Measurements from ENCODE around the gene SOX4. TPM values are rescaled to one million over a fixed set of nuclear protein-coding genes. Genes with fewer than 3 reads are reported as not detected.
A peak's percentile ranks its signal among the peaks of the same experiment; 100 is the strongest.

SOX4 gene
- total and polyA plus RNA-seq, 4 donors = 8.2 to 61.4 (median 19.9) TPM

DNA sequence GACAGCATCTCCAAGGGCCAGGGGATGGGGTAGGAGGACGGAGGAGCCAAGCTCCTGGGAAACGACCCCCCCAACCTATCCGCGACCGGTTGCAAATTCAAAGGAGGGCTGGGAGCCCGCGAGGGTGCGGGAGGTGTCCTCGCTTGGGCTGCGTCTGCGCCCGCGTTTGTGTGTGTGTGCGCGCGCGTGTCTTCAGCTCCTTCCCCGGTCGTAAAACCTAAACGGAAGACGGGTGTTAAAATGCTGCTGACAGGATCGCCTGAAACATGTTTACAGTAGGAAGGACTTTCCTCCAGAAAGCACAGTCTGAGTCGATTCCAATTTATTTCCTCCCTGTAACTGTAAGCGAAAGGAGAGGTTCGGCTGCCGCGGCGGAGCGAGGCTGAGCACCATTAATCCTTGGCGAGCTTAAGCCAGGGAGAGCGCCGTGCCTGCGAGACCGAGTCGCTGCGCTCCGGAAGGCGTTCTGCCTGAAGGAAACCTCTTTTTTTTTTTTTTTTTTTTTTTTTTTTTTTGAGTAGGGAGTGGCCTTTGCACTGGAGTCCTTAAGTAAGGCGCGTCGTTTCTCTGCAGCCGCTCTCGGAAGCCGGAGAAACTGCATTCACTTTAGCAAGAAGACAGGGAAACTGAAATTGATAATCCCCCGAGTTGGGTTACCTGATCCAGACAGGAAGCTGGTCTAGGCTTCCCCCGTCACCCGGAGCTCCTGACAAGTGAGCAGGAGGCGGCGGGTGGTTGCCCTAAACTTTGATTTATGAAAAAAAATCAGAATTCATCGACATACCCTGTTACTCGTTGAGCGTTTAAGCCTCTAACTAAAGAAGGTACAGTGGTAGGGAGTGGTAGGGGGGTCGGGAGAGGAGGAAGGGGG, 4.8 kb upstream of the SOX4 start:
- 0% methylated on average over 53 of the region's 53 CpGs for WGBS, 2 donors

DNA sequence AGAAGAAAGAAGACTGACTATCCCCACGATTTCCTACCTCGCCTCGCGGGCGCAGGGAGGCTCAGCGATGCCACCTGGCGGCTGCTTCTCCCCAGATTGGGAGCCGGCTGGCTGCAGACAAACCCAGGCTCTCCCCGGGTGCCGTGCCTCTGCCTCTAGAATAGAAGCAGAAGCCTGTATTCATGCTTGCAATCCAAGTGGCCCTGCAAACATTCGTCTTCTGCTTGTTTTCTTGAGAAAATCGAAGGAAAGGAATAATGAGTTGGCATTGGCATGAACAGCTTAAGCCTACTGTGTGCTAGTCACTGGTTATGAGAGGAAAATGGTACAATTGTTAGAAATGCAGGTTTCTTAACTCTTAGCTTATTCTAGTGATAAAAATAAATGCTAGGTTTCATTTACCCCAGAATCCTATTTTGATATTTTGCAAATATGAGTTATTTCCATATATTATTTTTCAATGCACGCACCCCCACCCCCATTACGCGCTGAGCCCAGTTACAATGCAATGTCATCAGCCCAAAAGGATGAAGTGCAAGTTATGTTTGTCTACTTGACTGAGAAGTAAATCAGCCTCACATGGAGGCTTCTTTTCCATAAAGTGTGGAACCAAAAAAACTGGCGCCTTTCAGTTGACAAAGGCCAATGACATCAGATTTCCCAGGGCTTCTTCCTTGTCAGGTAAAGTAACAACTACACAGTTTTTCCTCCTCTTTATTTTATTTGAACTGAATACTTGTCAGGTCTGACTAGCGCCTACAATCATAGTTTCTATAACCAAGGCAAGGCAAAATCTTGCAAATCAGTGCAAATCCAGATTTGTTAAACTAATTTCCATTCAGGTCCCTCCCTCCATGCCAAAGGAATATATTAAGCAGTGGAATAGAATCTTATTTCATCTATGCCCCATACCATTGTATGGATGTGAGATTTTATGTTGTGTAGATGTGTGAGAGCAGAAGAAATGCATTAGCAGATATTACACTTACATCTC, 3.9 kb upstream of the SOX4 start:
- Histone ChIP-seq H3K27me3 (ENCODE audit: control insufficient read depth in 3 of 3, insufficient read depth in 3 of 3, low read length in 2 of 3) (no peaks in the 10 kb centered on the region), H3K4me3 (peak overlapping the region; percentile 57), H3K4me1 (ENCODE audit: control insufficient read depth in 5 of 5, insufficient read depth in 5 of 5, low read length in 5 of 5) (peaks cover 0 to 20% (median 0%) of the 10 kb centered on the region in 5 donors), H3K9ac (ENCODE audit: insufficient read depth in 1 of 2, low read length in 2 of 2) (peak overlapping the region; percentile 88 to 99), H3K36me3 (ENCODE audit: control insufficient read depth in 4 of 4, insufficient read depth in 4 of 4, low read length in 4 of 4) (peaks cover 0 to 2% (median 0%) of the 10 kb centered on the region in 4 donors), H3K9me3 (ENCODE audit: control insufficient read depth in 4 of 4, insufficient read depth in 3 of 4, low read length in 3 of 4) (no peaks in the 10 kb centered on the region), H3K27ac (ENCODE audit: low read depth in 1 of 2, low read length in 1 of 2) (peak overlapping the region; percentile 79 to 93)
- peak; percentile 62 for ATAC-seq (ENCODE audit: insufficient read depth, low FRiP score)
- DNase-seq = peak; percentile 94 to 96 (median 95)
- WGBS, 2 donors = 27 to 29% methylated on average over 17 of the region's 17 CpGs
- TF ChIP-seq, protein P1, sequence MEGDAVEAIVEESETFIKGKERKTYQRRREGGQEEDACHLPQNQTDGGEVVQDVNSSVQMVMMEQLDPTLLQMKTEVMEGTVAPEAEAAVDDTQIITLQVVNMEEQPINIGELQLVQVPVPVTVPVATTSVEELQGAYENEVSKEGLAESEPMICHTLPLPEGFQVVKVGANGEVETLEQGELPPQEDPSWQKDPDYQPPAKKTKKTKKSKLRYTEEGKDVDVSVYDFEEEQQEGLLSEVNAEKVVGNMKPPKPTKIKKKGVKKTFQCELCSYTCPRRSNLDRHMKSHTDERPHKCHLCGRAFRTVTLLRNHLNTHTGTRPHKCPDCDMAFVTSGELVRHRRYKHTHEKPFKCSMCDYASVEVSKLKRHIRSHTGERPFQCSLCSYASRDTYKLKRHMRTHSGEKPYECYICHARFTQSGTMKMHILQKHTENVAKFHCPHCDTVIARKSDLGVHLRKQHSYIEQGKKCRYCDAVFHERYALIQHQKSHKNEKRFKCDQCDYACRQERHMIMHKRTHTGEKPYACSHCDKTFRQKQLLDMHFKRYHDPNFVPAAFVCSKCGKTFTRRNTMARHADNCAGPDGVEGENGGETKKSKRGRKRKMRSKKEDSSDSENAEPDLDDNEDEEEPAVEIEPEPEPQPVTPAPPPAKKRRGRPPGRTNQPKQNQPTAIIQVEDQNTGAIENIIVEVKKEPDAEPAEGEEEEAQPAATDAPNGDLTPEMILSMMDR (IDR thresholded peaks at IDR 0.05; ENCODE audit: control extremely low read depth, extremely low read depth) = peak; percentile 77

More for the DNA sequence above, 4.8 kb upstream of the SOX4 start:
- peaks cover 0 to 20% (median 0%) of the 10 kb centered on the region in 5 donors for H3K4me1 ChIP-seq (ENCODE audit: control insufficient read depth in 5 of 5, insufficient read depth in 5 of 5, low read length in 5 of 5)
- H3K36me3 ChIP-seq (ENCODE audit: control insufficient read depth in 4 of 4, insufficient read depth in 4 of 4, low read length in 4 of 4) = no peaks in the 10 kb centered on the region
- no peaks in the 10 kb centered on the region for H3K9me3 ChIP-seq (ENCODE audit: control insufficient read depth in 4 of 4, insufficient read depth in 3 of 4, low read length in 3 of 4)
- ATAC-seq (ENCODE audit: insufficient read depth, low FRiP score) = peak; percentile 42
- DNase-seq = peak; percentile 86 to 95 (median 93)
- no peaks in the 10 kb centered on the region for H3K27me3 ChIP-seq (ENCODE audit: control insufficient read depth in 3 of 3, insufficient read depth in 3 of 3, low read length in 2 of 3)
- H3K27ac ChIP-seq (ENCODE audit: low read depth in 1 of 2, low read length in 1 of 2) = peak overlapping the region; percentile 79 to 93
- TF ChIP-seq, protein P1 (IDR thresholded peaks at IDR 0.05; ENCODE audit: control extremely low read depth, extremely low read depth) = no peak
- H3K4me3 ChIP-seq = peak overlapping the region; percentile 57
- peak overlapping the region; percentile 88 to 99 for H3K9ac ChIP-seq (ENCODE audit: insufficient read depth in 1 of 2, low read length in 2 of 2)

GRCh38 chr6:21590346-21590745, 3.2 kb upstream of the SOX4 start:
- TF ChIP-seq, protein P1 (IDR thresholded peaks at IDR 0.05; ENCODE audit: control extremely low read depth, extremely low read depth) = no peak
- no peaks in the 10 kb centered on the region for H3K9me3 ChIP-seq (ENCODE audit: control insufficient read depth in 4 of 4, insufficient read depth in 3 of 4, low read length in 3 of 4)
- peaks cover 0 to 20% (median 0%) of the 10 kb centered on the region in 5 donors for H3K4me1 ChIP-seq (ENCODE audit: control insufficient read depth in 5 of 5, insufficient read depth in 5 of 5, low read length in 5 of 5)
- peaks cover 0 to 3% (median 0%) of the 10 kb centered on the region in 4 donors for H3K36me3 ChIP-seq (ENCODE audit: control insufficient read depth in 4 of 4, insufficient read depth in 4 of 4, low read length in 4 of 4)
- WGBS, 2 donors = 83 to 91% methylated on average over 1 of the region's 1 CpG
- H3K27me3 ChIP-seq (ENCODE audit: control insufficient read depth in 3 of 3, insufficient read depth in 3 of 3, low read length in 2 of 3) = no peaks in the 10 kb centered on the region
- DNase-seq (peak in 2 of 3 donors; percentile 66 to 72), ATAC-seq (ENCODE audit: insufficient read depth, low FRiP score) (no peak)
- no peak overlapping the region for H3K27ac ChIP-seq (ENCODE audit: low read depth in 1 of 2, low read length in 1 of 2)
- H3K4me3 ChIP-seq = no peak overlapping the region
- H3K9ac ChIP-seq (ENCODE audit: insufficient read depth in 1 of 2, low read length in 2 of 2) = no peak overlapping the region

All from lung (tissue), 12 donors.